Nucleus accumbens (tissue), 56 donors: Measurements from ENCODE around the gene BIVM.

ENCODE experiments used
- DNase-seq, 56 donors: peaks; one replicate each; lab custom pipeline; 2025; lab: John Stamatoyannopoulos, UW

The BIVM gene

DNA sequence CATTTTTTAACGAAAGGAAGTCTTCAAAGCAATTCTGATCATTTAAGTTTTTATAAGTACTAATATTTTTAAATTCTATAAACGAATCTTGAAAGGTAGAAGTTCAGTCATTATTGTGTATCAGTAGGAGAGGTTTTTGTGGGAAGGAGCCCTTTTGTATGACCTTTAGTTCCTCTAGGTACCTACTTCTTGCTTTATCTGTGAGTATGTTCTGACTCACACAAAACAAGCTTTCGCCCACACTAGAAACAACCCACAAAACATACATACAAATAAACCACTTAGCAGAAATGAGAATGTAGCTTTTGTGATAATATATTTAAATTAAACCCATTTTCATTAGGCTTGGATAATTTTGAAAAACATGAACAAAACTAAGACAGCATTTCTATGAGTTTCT, 74.7 kb downstream of the BIVM start:
- no peak for DNase-seq

DNA sequence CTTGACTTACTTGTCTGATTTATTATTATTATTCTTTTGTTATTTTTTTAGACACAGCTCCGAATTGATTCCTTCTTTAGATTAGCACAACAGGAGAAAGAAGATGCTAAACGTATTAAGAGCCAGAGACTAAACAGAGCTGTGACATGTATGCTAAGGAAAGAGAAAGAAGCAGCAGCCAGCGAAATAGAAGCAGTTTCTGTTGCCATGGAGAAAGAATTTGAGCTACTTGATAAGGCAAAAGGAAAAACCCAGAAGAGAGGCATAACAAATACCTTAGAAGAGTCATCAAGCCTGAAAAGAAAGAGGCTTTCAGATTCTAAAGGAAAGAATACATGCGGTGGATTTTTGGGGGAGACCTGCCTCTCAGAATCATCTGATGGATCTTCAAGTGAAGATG, 76.3 kb downstream of the BIVM start:
- peak in 1 of 56 donors; percentile 9 for DNase-seq

DNA sequence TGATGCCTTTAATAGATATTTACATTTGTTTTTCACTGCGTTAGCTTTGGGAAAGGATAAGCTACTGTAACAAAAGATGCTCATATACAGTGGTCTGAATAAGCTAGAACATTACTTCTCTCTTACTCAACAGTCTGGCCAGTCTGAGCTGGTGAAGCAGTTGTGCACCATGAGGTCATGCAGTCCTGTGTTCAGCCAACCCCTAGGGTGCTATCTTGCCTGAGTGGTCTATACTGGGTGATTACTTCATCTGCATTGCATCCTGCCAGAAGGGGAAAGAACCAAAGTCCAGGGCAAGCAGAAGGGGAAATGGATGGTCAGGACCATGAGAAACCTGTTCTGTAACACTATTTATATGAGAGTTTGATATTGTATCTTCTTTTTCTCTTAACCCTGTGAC, 78.4 kb downstream of the BIVM start:
- DNase-seq: peak in 1 of 56 donors; percentile 7

DNA sequence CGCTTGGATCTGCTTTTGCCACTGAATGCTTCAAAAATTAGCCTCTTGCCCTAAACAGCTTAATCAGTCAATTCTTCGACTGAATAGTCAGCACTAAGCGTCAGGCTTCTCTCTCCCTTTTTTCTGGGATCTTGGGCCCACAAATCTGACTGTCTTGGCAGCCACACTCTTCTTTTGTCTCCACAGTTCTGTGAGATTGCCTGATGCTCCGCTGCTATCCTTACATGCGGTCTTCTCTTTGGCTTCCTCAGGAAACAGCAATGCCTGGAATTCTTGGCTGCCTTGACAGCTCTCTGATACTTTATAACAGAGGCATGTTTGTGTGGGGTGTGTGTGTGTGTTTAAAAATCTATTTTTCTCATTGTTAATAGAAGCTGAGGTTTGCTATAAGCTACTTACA, 79.6 kb downstream of the BIVM start:
- DNase-seq: no peak

DNA sequence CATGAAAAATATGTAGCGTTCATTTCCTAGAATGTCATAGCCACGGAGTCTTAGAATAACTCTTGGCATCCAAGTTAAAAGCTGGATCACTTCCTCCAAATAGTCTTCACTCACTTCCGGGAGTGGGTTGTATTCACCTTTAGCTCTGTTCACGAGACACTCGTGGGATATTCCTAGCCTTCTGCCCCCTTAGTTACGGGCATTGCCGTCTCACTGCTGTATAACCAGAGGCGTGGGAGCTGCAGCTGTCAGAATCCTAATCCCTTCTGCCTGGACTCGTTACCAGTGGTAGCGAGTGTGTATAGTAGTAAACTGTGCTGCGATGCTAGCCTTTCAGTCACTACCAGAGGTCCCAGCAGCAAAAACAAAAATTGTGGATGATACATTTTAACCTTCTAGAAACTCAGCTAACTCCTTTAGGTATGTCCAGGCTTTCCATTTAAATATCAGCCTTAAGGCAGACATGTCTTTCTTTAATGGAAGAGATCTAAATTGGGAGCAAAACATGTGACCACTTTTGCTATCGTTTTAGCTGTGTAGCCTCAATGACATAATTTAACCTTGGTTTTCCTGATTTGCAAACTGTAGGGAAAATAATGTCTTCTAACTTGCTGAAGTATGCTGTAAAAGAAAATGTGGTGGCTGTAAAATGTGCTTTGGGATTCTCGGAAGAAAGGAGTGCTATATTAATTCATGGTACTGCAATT, 81.0 kb downstream of the BIVM start:
- no peak for DNase-seq

DNA sequence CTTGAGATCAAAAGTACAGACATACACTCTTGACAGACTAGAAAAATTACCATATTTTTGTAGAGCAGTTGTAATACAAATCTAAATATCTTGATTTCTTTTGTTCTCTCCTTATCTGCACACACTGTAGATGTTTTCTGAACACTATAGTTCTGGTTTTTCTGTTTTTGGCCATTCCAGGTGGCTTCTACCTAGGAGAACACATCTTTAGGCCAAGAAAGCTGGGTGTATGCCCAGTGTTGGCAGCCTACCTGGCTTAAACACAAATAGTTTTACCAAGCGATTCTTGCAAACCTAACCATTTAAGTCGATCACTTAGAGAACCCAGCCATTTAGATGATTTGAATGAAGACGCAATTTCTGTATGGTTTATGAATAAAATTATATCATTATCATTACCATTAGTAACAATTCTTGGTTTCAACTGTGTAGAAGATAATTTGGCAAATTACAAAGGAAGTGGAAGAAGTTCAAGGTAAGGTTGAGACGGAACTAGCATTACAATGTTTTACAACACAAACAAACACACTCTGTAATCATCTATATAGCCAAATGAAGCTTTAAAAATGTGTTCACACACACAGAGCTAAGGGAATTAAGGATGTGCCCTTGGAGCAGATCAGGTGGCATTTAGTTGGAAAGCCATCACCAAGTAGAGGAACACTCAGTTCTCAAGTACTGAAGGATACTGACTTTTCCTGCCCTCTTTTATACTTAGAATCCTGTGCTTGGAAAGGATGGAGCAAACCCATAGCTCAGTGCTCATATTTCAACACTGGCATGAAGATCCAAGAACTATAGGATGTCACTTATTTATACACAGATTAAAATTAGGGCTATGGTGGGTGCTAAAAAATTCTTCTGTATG, 83.1 kb downstream of the BIVM start:
- no peak for DNase-seq
